ENCODE measurements around the gene SERPINA4.
A peak's percentile ranks its signal among the peaks of the same experiment; 100 is the strongest.

The SERPINA4 gene

DNA sequence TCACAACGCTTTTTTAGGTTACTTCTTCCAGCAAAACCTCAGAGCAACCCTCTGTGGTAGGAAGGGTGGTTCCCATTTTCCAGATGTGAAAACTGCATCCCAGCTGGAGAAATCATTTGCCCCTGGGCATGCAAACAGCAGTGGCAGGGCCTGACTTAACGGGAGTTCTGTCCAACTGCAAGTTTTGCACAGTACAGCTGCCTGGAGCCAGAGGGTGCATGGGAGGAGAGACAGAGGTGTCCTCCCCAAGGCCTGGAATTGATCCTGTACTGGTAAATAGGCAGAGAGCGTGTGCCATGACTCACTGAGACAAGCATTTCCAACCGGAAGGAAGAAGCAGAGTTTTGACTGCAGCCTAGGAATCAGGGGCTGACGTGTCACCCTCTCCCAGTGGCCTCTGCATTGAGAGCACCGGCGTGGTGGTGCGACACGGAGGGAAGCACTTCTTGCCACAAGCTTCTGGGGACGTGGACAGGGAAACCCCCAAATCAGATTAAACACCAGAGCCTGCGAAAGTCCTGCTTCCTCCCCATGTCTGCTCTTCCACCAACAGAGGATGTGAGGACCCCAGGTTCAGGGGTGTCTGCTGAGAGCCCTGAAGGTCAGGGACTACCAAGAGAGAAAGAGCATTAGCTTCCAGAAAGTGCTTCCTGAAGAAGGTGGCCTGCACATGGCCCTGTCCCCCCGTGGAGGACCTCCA lies 19.0 kb upstream of the SERPINA4 start:
- no peak for DNase-seq (ENCODE audit: low read depth in 2 of 3, low spot score in 2 of 3)

DNA sequence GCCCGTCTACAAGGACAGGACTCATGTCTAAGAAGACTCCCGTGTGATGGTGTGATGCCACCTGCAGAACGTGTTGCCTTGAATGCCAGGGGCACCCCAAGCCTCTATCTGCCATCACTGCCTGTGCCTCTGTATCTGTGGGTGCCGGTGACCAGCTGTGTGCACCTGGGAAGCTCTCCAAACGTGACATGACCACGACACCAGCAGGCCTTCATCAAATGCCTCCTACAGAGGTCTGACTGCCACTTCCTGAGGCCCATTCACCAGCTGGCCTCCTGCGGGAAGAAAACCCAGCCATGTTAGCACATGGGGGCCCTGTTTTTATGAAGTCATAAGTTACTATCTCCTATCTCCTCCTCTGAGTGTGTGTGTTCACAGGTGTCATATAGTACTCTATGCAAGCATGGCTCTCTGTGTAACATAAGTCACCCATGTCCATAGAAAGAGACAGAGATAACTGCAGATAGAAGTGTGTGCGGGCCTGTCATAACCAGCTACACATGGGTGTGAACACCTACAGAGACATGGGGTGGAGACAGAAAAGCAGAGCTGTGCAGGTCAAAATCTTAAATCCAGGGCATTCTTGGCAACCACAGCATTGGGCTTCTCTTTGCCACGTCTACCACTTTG lies 18.3 kb upstream of the SERPINA4 start:
- DNase-seq (ENCODE audit: low read depth in 2 of 3, low spot score in 2 of 3) = no peak

DNA sequence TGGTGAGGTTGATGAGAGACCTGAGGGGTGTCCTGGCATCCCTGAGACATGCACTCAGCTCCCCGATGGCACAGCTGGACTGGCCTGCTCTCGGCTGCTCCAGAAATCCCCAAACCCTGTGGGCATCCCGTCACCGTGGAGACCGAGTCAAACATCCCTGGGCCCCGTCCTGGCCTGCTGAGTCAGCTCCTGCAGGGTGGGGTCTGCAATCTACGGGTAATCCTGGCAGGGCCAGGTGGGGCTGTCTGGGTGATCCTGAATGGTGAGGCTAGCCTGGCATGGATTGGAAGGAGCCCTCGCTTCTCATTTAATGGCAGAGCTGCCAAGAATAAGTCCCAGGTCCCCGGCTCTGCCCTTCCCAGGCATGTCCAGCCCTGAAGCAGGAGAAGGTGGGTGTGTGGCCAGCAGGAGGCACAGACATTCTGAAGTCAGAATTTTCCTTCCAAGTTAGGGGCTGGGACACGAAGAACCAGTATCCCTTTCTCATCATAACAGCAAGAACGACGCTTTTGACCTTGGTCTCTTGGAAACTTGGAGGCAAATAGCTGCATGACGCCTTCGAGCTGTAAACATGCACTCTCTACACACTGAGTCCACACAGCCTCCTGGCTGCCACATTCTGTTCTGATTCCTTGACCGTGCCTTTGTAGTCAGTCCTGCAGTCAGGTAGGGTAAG lies 17.7 kb upstream of the SERPINA4 start:
- no peak for DNase-seq (ENCODE audit: low read depth in 2 of 3, low spot score in 2 of 3)

DNA sequence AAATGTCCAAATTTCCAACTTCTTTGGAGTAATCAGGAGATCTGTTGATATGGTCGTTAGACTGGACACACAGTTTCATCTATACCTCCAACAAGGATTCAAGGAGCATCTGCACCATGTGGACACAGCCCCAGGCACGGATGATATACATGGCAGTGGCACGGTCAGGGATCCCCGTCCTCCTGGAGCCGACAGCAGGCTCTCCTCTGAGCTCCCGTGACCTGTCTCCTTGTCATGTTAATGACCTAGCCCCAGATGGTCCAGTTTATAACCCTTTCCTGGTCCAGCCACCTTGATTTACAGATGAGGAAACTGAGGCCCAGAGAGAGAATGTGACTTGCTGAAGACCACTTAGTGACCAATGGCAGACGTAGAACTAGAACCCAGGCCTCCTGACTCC lies 16.5 kb upstream of the SERPINA4 start:
- no peak for DNase-seq (ENCODE audit: low read depth in 2 of 3, low spot score in 2 of 3)

DNA sequence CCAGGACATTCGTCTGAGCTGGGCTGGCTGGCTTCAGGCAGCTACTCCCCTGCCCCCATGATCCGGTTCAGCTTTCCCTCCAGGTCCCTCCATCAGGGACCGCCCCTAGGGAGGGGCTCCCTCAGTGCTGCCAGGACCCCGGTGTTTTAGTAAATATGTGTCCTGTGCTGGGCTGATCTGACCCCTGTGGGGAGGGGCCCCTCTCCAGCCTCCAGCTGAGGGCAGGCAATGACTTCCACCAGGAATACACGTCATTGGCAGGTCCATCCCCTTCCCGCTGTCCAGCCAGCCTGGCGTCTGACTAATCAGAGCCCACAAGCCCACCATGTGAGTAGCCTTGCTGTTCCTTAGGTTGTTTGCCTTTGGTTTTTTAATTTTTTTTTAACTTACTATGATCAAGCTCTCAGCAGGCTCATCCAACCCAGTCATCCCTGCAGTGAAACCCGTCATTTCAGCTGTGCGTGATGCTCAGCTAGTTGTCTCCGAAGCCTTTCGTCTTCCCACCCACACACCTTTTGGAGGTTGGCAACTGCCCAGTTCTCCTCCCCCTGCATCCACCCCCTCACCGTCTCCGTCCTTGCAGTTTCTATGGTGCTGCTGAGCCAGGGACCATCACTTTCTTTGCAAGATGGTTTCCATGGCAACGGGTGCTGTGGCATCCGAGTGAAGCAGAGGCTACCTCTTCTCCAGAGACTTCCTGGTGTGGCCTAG lies 16.0 kb upstream of the SERPINA4 start:
- no peak for DNase-seq (ENCODE audit: low read depth in 2 of 3, low spot score in 2 of 3)

DNA sequence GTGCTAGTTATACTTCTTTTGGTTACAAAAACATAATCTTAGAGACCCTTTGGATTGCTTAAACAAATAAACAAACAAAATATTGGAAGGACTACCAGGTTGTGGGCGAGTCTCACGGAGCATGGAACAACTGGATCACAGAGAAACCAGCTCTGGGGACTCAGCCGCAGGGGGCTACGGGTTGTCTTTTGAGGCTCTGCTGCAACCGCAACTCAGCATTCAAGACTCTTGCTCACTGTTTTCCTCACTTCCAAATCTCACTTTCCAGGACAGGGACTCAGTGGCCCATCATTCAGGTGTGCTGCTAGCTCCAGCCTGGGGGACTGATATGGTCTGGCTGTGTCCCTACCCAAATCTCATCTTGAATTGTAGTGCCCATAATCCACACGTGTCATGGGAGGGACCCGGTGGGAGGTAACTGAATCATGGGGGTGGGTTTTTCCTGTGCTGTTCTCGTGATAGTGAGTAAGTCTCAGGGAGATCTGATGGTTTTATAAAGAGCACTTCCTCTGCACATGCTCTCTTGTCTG lies 14.0 kb upstream of the SERPINA4 start:
- DNase-seq (ENCODE audit: low read depth in 2 of 3, low spot score in 2 of 3) = no peak

DNA sequence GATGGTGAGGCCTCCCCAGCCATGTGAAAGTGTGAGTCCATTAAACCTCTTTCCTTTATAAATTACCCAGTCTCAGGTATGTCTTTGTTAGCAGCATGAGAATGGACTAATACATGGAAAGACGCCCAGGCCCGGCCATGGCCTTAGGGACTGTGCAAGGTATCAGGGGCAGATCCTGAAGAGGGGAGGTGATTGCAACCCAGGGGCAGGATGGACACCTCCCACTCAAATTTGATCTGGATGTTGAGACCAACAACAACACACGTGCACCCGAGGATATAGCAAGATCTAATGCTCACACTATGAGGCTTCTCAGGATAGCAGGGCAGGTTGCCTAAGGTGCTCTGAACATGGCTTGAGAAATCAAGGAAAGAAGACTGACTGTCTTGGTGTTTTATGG lies 13.5 kb upstream of the SERPINA4 start:
- DNase-seq (ENCODE audit: low read depth in 2 of 3, low spot score in 2 of 3) = no peak

DNA sequence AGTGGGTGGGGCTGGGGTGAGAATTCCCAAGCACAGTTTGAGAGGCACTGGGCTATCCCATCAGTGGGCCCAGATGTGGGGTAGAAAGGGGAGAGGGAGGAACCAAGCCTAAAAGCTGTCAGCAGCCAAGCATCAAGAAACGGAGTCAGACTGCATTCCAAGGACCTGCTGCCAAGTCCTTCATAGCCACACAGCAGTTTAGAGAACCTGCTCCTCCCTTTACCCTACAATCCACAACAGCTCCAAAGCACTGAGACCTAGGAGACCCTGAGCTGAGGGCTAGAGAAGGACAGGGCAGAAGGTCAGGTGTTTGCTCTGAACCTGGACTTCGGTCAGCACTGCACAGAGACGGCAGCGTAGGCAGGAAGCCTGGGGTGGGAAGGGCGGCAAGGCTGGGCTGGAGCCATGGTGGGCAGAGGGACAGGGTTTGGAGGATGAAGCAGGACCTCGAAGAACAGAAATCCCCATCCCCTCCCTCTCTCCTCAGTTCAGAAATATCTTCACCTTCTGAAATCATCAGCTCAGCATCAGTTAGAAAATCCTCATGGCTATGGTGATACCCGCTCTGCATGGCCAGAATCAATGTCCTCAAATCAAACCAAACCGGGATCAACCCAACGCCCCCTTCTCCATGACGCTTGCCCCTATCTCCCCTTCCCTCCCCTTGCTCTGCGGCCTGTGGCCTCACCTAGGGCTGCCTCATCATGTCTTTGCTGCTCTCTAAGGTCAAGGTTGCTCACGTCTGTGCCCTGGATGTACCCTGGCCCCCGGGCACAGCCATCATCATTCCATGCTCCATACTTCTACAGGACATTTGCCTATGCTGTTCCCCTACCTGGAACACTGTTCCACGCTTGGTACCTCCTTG lies 12.9 kb upstream of the SERPINA4 start:
- no peak for DNase-seq (ENCODE audit: low read depth in 2 of 3, low spot score in 2 of 3)

DNA sequence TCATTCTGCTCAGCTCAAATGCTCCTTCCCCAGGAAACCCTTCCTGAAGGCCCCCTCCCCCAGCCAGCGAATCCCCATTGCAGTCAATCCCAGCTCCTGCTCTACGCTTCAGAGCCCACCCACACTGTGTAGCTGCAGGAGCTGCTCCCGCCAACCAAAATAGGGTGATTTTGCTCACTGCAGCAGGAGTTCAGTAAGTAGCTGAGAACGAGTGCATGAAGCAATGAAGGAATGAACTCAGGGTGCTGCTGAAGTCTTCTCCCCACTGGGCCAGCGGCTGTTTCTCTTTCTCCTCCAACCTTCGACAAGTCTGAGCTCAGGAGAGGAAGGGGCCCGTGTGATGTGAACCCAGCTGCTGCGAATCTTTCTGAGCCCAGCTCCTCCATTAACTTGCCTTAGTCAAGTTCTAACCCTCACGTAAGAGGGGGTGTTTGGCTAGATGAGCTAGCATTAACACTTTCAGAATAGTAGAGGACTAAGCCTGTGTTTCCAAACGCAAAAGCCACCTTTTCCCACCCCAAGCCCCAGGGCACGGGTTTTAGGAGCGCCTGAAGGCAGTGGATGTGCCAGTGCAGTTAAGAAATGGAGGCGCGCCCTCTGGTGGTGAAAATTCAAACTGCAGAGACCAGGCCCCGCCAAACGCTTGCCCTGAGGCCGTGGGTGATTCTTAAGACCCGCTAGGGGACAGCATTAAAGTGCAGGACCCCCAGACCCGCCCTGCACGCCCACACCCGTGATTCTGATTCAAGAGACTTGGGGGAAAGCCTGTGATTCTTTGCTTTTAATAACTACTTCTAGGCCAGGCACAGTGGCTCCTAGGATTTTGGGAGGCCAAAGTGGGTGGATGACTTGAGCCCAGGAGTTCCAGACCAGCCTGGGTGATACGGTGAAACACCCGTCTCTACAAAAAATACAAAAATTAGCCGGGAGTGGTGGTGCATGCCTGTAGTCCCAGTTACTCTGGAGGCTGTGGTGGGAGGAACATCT lies 11.9 kb upstream of the SERPINA4 start:
- peak; percentile 6 to 66 (median 57) for DNase-seq (ENCODE audit: low read depth in 2 of 3, low spot score in 2 of 3)

DNA sequence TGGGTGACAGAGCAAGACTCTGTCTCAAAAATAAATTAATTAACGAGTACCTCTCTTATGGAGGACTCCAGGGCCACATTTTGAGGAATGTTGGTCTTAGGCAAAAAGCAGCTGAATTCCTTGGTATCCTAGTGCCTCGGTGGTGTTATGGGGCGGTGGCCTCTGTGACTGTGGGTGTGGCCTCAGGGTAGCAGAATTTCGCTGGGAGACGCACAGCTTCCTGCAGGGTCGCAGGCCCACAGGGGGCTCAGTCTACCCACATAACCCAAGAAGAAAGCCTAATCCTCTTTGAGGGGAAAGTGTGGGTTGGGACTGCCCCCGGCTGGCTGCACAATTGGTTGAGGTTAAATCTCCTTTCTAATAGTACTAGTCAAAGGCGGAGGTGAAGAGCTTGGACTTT lies 11.2 kb upstream of the SERPINA4 start:
- DNase-seq (ENCODE audit: low read depth in 2 of 3, low spot score in 2 of 3) = no peak

DNA sequence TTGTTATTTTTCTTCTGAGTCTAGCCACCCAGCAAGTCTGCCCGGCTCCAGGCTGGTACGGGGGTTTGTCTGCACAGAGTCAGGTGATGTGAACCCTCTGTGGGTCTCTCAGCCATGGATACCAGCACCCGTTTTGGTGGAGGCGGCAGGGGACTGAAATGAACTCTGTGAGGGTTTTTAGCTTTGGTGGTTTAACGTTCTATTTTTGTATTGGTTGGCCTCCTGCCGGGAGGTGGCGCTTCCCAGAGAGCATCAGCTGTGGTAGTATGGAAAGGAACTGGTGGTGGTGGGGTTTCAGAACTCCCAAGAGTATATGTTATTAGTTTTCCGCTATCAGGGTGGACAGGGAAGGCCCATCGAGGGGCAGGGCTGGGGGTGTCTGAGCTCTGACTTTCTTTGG lies 5.3 kb upstream of the SERPINA4 start:
- DNase-seq (ENCODE audit: low read depth in 2 of 3, low spot score in 2 of 3) = no peak

DNA sequence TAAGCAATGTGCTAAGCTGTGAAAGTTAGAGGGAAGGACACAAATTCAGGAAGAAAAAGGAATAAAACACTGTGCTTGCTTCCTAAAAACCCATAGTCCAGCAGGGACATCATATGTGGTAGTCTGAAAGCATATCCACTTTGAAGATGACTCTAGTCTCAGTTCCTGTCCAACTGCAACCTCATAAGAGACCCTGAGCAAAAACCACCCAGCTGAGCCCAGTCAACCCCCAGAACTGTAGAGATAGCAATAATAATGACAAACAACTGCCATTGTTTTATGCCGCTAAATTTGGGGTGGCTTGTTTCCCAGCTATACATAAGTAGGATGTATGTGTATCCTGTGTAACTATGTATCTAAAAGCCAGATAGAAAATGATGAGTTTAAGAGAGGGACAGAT lies 3.9 kb upstream of the SERPINA4 start:
- DNase-seq (ENCODE audit: low read depth in 2 of 3, low spot score in 2 of 3) = no peak

DNA sequence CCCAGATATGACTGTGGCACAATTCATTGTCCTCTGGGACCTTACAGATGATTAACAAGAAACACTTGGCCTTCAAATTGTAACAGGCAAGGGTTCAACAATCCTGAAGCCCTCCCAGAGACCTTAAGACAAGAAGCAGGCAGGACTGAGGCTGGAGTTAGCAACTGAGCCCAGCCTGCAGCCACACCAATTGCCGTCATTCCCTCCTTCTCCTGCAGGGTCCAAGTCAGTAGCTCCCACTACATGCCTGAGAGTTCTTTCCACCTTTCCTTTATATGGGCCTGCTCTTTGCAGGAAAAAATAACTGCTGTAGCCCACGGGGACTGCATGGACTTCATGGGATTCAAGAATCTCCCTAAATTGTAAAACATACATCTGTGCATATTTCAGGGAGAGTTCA lies 2.4 kb upstream of the SERPINA4 start:
- no peak for DNase-seq (ENCODE audit: low read depth in 2 of 3, low spot score in 2 of 3)

DNA sequence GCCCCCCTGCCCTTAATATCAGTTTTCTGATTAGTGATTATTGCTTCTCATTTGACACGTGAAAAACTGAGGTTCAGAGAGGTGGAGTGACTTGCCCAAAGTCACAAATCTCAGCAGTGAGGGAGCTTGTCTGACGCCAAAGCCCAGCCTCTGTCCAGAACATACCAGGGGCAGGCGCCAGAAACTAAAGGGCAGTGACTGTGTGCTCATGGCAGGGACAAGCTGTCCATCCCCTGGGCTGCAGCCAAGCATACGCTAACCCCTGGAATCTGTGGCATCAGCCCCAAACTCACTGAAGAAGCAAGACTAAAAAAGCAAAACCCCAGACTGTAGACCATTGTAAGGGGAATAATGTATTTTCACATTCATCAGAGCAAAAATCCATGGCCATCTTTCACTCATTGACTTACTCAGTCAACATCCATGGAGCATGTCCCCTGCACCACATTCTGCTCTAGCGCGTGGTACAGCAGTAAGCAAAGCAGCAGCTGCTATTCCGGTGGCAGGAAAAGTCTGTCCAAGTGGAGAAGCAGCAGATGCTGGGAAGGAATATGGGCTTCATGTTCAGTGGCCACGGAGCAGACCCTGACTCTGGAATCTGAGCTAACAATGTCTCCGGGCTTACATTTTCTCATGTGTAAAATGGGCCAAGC lies 1.5 kb upstream of the SERPINA4 start:
- DNase-seq (ENCODE audit: low read depth in 2 of 3, low spot score in 2 of 3) = no peak

DNA sequence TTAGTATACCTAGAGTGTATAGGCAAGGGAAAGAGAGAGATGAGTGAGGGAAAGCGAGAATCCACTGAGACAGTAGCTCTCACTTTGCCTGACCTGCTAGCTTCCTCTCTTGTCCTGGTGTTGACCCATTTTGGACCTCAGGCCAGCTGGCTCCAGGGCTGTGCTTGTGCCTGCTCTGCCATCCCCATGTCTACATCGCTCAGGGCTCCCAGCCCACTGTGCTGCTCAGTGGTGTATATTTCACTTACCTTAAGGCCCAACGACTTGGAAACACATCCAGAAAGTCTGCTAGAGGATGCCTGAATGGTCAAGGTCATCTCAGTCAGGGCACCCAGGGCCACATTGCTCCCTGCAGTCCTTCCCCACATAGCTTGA lies 964 bp upstream of the SERPINA4 start:
- DNase-seq (ENCODE audit: low read depth in 2 of 3, low spot score in 2 of 3) = no peak

DNA sequence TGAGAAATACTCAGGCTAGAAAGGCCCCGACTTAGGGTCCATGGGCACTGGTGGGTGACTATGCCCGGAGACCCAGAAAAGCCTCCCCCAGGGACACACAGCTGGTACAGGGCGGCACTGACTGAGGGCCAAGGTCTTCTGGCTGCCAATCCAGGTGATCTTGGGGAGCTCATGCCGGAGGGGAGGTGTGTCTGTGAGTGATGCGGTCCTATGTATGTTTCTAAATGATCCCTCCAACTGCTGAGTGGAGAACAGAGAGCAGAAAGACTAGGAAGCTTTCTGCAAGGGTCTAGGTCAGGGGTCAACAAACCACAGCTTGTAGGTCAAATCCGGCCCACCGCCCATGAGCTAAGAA lies 391 bp downstream of the SERPINA4 start:
- DNase-seq (ENCODE audit: low read depth in 2 of 3, low spot score in 2 of 3) = no peak

DNA sequence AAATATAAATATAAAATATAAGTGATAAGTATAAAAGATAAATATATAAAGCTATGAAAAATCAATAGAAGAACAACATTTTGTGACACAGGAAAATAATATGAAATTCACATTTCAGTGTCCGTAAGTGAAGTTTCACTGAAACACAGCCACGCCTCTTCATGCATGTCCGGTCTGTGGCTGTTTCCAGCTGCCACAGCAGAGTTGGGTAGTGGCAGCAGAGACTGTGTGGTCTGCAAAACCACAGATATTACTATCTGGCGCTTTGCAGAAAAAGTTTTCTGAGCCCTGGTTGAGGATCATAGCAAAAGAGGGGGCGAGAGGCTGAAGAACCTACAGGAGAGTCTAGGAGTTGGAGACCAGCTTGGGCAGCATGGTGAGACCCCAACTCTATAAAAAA lies 780 bp downstream of the SERPINA4 start:
- no peak for DNase-seq (ENCODE audit: low read depth in 2 of 3, low spot score in 2 of 3)

DNA sequence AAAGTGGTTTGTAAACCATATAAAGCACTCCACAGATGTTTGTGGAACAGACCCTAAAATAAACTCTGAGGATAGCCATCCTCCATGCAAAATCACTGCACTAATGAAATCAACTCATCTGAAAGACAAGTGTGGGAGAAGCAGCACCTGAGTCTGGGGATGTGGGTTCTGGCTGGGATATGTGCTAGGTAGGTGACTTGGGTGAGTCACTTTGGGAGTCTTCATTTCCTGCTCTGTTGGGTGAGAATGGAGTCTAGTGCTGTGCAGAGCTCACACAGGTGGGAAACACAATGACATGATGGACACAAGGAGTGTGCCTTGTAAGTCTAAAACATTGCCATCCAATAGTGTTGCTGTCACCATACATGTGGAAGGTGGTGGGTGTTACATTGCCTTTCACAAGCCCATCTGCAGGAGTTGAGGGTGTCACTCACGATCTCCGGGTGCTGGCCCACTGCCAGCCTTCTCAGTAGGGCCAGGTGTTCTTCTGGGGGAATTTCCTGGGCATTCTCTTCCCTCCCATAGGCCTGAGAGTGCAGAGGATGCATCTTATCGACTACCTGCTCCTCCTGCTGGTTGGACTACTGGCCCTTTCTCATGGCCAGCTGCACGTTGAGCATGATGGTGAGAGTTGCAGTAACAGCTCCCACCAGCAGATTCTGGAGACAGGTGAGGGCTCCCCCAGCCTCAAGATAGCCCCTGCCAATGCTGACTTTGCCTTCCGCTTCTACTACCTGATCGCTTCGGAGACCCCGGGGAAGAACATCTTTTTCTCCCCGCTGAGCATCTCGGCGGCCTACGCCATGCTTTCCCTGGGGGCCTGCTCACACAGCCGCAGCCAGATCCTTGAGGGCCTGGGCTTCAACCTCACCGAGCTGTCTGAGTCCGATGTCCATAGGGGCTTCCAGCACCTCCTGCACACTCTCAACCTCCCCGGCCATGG lies 2.0 kb downstream of the SERPINA4 start:
- DNase-seq (ENCODE audit: low read depth in 2 of 3, low spot score in 2 of 3) = no peak

Data from activated CD8-positive, alpha-beta memory T cell treated with anti-CD3 and anti-CD28 coated beads for 48 hours (primary cell).